ENCODE measurements around the gene POU3F3.

- TF ChIP-seq CTCF (IDR thresholded peaks at IDR 0.05 in 2 of 3, conservative IDR thresholded peaks at IDR 0.05 in 1 of 3; ENCODE audit: borderline replicate concordance in 1 of 3, insufficient read depth in 1 of 3, low read depth in 2 of 3, low read length in 2 of 3) (no peak), SP1 (IDR thresholded peaks at IDR 0.05; ENCODE audit: low read depth) (no peak), POLR2A (IDR thresholded peaks at IDR 0.05; ENCODE audit: borderline replicate concordance, extremely low read depth, insufficient read depth, insufficient read length) (no peak), POLR2AphosphoS5 (IDR thresholded peaks at IDR 0.05; ENCODE audit: low read depth, low read length) (no peak), EZH2 (IDR thresholded peaks at IDR 0.05) (no peak), RAD21 (IDR thresholded peaks at IDR 0.05; ENCODE audit: low read depth) (no peak), FOSL1 (IDR thresholded peaks at IDR 0.05; ENCODE audit: low read depth) (no peak), JUND (IDR thresholded peaks at IDR 0.05) (no peak), ELF1 (IDR thresholded peaks at IDR 0.05; ENCODE audit: borderline replicate concordance, low read depth) (no peak), REST (IDR thresholded peaks at IDR 0.05; ENCODE audit: low read depth) (no peak), TCF7L2 (IDR thresholded peaks at IDR 0.05; ENCODE audit: borderline replicate concordance, extremely low read depth, insufficient read depth, insufficient read length) (no peak)
These were observed 37.2 kb downstream of the POU3F3 start for GRCh38 chr2:104891145-104891544.

Data from HCT116 (cell line).